Amniotic epithelial cell (primary cell): ENCODE data around the gene FAM131C.

ENCODE experiments used
- DNase-seq: peaks from one replicate; pipeline ENCODE4 v3.0.0-alpha.2; 2010; ENCODE audit warnings: low read depth

FAM131C gene

GRCh38 chr1:16015491-16015890 lies 58.0 kb downstream of the FAM131C start:
- DNase-seq = no peak

- peak; percentile 64 for DNase-seq
These were observed 58.7 kb downstream of the FAM131C start for GRCh38 chr1:16014509-16015482.

- no peak for DNase-seq
These were observed 59.6 kb downstream of the FAM131C start for GRCh38 chr1:16013908-16014258.

GRCh38 chr1:16013220-16013907 lies 60.1 kb downstream of the FAM131C start:
- peak; percentile 74 for DNase-seq

- DNase-seq = peak; percentile 78
These were observed 60.7 kb downstream of the FAM131C start for GRCh38 chr1:16012590-16013219.

- no peak for DNase-seq
These were observed 61.4 kb downstream of the FAM131C start for GRCh38 chr1:16011936-16012589.

GRCh38 chr1:16010837-16011236 lies 62.6 kb downstream of the FAM131C start:
- no peak for DNase-seq

GRCh38 chr1:16009678-16010077 lies 63.8 kb downstream of the FAM131C start:
- DNase-seq = no peak

GRCh38 chr1:16009030-16009460 lies 64.4 kb downstream of the FAM131C start:
- peak; percentile 54 for DNase-seq
